HG02623 (cell line): ENCODE results near the gene FAM131A.
A peak's percentile ranks its signal among the peaks of the same experiment; 100 is the strongest.

Experiments used
- ATAC-seq: cut with Tn5 transposase; IDR thresholded peaks from one replicate; pipeline ENCODE4 v1.9.1; 2021; ENCODE audit warnings: moderate library complexity; ENCODE audit not compliant: unreplicated experiment

FAM131A gene

GRCh38 chr3:184337399-184337714, at the start of gene FAM131A:
Gene FAM131A, plus strand, starts transcription at chr3:184337600. Its CDS starts 31 bp downstream, at chr3:184337631.
- ATAC-seq: no peak

GRCh38 chr3:184289426-184289938, 47.9 kb upstream of the FAM131A start:
- ATAC-seq: no peak

- ATAC-seq: no peak
Measured at GRCh38 chr3:184290331-184290730, 47.1 kb upstream of the FAM131A start.

GRCh38 chr3:184291044-184291737, 46.2 kb upstream of the FAM131A start:
- no peak for ATAC-seq

- no peak for ATAC-seq
Measured at GRCh38 chr3:184291738-184292445, 45.5 kb upstream of the FAM131A start.

- no peak for ATAC-seq
Measured at GRCh38 chr3:184295771-184296170, 41.6 kb upstream of the FAM131A start.

GRCh38 chr3:184296616-184297015, 40.8 kb upstream of the FAM131A start:
- no peak for ATAC-seq

- peak; percentile 92 for ATAC-seq
Measured at GRCh38 chr3:184298759-184299487, 38.5 kb upstream of the FAM131A start, which contains the start of gene PSMD2. Gene PSMD2, plus strand, starts transcription at chr3:184299241. Its CDS starts 26 bp downstream, at chr3:184299267.

GRCh38 chr3:184299488-184300377, 37.7 kb upstream of the FAM131A start:
- no peak for ATAC-seq

- ATAC-seq: no peak
Measured at GRCh38 chr3:184300378-184300720, 37.1 kb upstream of the FAM131A start.

- no peak for ATAC-seq
Measured at GRCh38 chr3:184305577-184305976, 31.8 kb upstream of the FAM131A start.

GRCh38 chr3:184306341-184306972, 30.9 kb upstream of the FAM131A start:
- no peak for ATAC-seq

GRCh38 chr3:184307915-184308314, 29.5 kb upstream of the FAM131A start:
- ATAC-seq: no peak

- ATAC-seq: no peak
Measured at GRCh38 chr3:184308744-184309143, 28.7 kb upstream of the FAM131A start.

- no peak for ATAC-seq
Measured at GRCh38 chr3:184311633-184312032, 25.8 kb upstream of the FAM131A start.

GRCh38 chr3:184314363-184314699, 23.1 kb upstream of the FAM131A start, which contains the start of gene EIF4G1:
Gene EIF4G1, plus strand, starts transcription at chr3:184314606. Its CDS starts 1,191 bp downstream, at chr3:184315797.
- peak; percentile 85 for ATAC-seq

GRCh38 chr3:184314700-184315542, 22.5 kb upstream of the FAM131A start:
- ATAC-seq: peak; percentile 39

GRCh38 chr3:184315543-184315867, 21.9 kb upstream of the FAM131A start:
- ATAC-seq: no peak

- no peak for ATAC-seq
Measured at GRCh38 chr3:184315871-184316661, 21.3 kb upstream of the FAM131A start.
